ENCODE measurements around the gene ZNF365.

GRCh38 chr10:62443866-62444265 lies 69.7 kb downstream of the ZNF365 start:
- no peak for TF ChIP-seq ZNF565 (CRISPR knock-in tag; conservative IDR thresholded peaks at IDR 0.05; ENCODE audit: low read depth)
- no peak for TF ChIP-seq RARB (CRISPR knock-in tag; IDR thresholded peaks at IDR 0.05)
- TF ChIP-seq CSDC2 (CRISPR knock-in tag; IDR thresholded peaks at IDR 0.05) = no peak
- TF ChIP-seq PATZ1 (CRISPR knock-in tag; IDR thresholded peaks at IDR 0.05; ENCODE audit: borderline replicate concordance) = no peak
- no peak for TF ChIP-seq ZNF70 (CRISPR knock-in tag; IDR thresholded peaks at IDR 0.05)
- TF ChIP-seq ZNF8 (CRISPR knock-in tag; IDR thresholded peaks at IDR 0.05) = no peak
- TF ChIP-seq OSR1 (CRISPR knock-in tag; IDR thresholded peaks at IDR 0.05) = no peak
- TF ChIP-seq, protein P1, sequence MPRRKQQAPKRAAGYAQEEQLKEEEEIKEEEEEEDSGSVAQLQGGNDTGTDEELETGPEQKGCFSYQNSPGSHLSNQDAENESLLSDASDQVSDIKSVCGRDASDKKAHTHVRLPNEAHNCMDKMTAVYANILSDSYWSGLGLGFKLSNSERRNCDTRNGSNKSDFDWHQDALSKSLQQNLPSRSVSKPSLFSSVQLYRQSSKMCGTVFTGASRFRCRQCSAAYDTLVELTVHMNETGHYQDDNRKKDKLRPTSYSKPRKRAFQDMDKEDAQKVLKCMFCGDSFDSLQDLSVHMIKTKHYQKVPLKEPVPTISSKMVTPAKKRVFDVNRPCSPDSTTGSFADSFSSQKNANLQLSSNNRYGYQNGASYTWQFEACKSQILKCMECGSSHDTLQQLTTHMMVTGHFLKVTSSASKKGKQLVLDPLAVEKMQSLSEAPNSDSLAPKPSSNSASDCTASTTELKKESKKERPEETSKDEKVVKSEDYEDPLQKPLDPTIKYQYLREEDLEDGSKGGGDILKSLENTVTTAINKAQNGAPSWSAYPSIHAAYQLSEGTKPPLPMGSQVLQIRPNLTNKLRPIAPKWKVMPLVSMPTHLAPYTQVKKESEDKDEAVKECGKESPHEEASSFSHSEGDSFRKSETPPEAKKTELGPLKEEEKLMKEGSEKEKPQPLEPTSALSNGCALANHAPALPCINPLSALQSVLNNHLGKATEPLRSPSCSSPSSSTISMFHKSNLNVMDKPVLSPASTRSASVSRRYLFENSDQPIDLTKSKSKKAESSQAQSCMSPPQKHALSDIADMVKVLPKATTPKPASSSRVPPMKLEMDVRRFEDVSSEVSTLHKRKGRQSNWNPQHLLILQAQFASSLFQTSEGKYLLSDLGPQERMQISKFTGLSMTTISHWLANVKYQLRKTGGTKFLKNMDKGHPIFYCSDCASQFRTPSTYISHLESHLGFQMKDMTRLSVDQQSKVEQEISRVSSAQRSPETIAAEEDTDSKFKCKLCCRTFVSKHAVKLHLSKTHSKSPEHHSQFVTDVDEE (CRISPR knock-in tag; IDR thresholded peaks at IDR 0.05) = no peak
- TF ChIP-seq SNAI2 (CRISPR knock-in tag; IDR thresholded peaks at IDR 0.05) = no peak
